ENCODE data around the gene MMP26.

The MMP26 gene

DNA sequence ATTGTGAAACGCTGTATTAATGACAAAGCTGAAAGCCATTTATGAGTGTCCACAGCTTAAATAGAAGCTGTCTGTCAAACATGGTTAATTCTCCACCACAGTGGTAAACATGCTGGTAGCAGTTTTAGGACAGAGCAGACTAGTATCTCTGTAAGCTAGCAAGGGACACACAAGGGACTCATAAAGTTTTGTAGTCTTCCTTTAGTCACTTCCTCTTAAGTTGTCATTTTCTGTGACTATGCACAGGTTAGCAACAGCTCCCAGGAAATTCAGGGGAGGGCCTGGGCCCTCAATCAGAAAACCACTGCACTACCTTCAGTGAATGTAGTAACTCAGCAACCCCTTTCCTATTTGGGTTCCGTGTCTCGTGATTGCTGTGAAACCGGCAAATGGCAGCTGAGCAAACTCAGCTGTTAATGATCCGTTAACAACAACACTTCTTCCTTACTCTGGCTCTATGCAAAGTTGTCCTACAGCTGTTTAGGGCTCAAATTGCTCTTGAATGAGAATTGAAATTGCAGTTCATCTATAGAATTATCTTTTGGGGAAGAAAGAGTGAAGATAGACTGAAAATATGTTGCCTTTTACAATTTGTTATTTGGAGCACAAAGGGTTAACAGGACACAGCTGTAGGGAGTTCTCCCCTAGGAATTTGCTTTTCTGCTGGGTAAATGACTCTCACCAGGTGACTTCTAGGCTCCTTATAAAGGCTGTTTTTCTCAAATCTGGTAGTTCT lies at the start of gene MMP26:
MMP26 (plus strand) TSS at position 731 of the 736 bp plus-strand sequence.
- ChIA-PET POLR2A (ENCODE audit: low non-redundant PET) (no interaction called here), CTCF (interaction anchor here (0.6 kb wide), 1 partner anchor 13 kb away, joined by 3 read pairs; no protein-coding TSS in a partner anchor)
- DNase-seq (ENCODE audit: low spot score) = no peak
- H3K27ac ChIP-seq = no peak within 1 kb of the TSS
- TF ChIP-seq, protein P1, sequence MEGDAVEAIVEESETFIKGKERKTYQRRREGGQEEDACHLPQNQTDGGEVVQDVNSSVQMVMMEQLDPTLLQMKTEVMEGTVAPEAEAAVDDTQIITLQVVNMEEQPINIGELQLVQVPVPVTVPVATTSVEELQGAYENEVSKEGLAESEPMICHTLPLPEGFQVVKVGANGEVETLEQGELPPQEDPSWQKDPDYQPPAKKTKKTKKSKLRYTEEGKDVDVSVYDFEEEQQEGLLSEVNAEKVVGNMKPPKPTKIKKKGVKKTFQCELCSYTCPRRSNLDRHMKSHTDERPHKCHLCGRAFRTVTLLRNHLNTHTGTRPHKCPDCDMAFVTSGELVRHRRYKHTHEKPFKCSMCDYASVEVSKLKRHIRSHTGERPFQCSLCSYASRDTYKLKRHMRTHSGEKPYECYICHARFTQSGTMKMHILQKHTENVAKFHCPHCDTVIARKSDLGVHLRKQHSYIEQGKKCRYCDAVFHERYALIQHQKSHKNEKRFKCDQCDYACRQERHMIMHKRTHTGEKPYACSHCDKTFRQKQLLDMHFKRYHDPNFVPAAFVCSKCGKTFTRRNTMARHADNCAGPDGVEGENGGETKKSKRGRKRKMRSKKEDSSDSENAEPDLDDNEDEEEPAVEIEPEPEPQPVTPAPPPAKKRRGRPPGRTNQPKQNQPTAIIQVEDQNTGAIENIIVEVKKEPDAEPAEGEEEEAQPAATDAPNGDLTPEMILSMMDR (conservative IDR thresholded peaks at IDR 0.05; ENCODE audit: low read depth) = no peak

DNA sequence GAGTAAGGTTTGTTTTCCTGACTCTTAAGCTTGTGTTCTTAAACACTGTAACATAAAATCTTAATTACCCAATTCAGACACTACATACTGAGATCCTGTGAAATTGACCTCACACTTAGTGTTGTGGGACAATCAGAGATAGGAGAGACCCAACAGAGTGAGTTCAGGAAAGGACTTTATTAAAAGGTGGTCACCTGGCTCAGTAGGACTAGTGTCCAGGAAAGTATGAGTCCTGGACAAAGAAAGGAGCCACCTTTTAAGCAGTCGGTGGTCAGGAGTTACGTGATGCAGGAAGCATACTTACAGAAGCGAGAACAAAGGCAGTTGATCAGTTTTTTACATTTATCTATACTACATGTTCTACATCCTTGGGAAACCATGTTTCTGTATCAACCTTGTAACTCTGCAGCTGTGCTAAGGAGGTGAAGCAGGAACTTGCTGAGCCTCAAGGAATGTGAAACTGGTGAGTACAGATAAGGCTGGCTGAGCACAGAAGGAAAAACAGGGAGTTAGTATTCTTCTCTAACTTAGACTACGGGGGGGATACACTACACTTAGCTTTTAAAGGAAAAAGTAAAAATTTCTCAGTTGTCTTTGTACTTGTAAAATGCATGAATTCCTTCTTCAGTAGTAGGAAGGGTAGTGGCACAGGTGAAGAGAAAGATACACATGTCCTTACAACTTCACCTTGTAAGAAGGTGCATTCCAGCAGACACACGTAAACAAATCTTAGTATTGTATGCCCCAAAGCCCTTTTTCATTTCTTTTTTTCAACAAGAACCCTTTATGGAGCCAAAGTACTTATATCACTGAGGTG lies 45.7 kb upstream of the MMP26 start:
- no peak overlapping the region for H3K27ac ChIP-seq
- CTCF ChIA-PET = no interaction called here
- TF ChIP-seq, protein P1 (conservative IDR thresholded peaks at IDR 0.05; ENCODE audit: low read depth) = no peak
- POLR2A ChIA-PET (ENCODE audit: low non-redundant PET) = no interaction called here
- DNase-seq (ENCODE audit: low spot score) = no peak

DNA sequence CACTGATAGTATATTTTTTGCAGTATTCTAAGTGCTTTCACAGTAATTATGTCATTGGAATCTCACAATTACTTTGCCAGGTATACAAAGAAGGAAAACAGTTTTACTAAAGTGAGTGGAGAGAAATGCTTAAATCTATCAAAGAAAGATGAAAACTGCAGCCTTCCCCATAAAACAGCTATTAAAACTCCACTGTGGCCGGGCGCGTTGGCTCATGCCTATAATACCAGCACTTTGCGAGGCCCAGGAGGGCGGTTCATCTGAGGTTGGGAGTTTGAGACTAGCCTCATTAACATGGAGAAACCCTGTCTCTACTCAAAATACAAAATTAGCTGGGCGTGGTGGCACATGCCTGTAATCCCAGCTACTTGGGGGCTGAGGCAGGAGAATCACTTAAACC lies 41.7 kb upstream of the MMP26 start:
- CTCF ChIA-PET = no interaction called here
- TF ChIP-seq, protein P1 (conservative IDR thresholded peaks at IDR 0.05; ENCODE audit: low read depth) = no peak
- POLR2A ChIA-PET (ENCODE audit: low non-redundant PET) = no interaction called here

DNA sequence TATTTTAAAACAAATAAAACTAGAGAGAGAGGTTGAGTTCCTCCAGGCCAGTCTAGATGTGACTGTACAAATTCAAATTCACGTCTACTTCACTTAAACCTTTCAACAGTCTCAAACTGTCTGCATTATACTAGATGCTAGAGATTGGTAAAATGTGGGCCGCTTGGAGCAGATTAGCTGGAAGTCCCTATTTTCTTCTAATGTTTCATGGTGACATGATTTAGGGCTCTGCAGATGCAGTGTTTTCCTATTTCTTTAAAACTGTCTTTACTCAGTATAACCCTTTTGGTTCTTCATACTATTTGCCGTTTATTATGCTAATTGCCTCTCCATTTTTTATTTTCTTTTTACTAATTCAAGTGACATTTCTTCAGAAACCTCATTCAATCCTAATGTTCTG lies 40.4 kb upstream of the MMP26 start:
- ChIA-PET POLR2A (ENCODE audit: low non-redundant PET) (no interaction called here), CTCF (no interaction called here)
- no peak overlapping the region for H3K27ac ChIP-seq
- DNase-seq (ENCODE audit: low spot score) = no peak
- TF ChIP-seq, protein P1 (conservative IDR thresholded peaks at IDR 0.05; ENCODE audit: low read depth) = no peak

More for the DNA sequence above, 41.7 kb upstream of the MMP26 start:
- no peak for DNase-seq (ENCODE audit: low spot score)
- no peak overlapping the region for H3K27ac ChIP-seq

DNA sequence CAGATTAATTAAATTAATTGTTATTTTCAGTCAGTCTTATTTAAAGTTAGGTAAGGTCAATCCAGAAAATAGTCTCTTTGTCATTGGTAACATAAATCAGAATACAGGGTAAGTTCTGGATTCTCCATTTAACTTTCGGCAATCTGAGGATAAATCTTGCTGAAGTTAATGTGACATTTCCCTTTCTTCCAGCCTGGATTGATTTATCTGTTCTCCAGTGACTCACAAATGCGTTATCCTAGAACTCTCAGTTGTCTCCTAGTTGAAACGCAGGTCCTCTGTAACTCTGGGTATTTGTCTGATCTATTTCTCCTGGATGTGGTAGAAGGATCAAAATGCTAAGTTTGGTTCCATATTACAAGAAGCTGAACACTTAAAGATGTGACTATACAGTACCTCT lies 39.8 kb upstream of the MMP26 start:
- ChIA-PET POLR2A (ENCODE audit: low non-redundant PET) (no interaction called here), CTCF (no interaction called here)
- TF ChIP-seq, protein P1 (conservative IDR thresholded peaks at IDR 0.05; ENCODE audit: low read depth) = no peak
- DNase-seq (ENCODE audit: low spot score) = no peak
- no peak overlapping the region for H3K27ac ChIP-seq

DNA sequence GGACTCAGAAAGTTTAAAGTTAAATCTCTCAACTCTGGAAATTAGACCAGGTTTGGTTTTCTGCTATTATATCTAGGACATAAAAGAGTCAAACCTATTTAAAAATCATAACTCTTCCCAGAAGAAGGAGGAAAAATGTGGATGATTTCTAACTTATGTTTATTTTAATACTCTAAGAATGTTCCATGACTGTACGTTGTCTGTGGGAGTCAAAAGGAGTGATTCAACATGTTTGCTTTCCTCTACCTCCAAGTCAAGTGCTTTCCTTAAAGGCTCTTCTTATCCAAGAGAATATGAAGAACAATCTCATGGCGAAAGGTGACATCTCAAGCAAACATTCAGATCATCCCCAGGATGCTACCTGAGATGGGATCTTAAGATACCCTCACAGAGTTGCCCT lies 39.2 kb upstream of the MMP26 start:
- H3K27ac ChIP-seq = no peak overlapping the region
- ChIA-PET POLR2A (ENCODE audit: low non-redundant PET) (no interaction called here), CTCF (no interaction called here)
- TF ChIP-seq, protein P1 (conservative IDR thresholded peaks at IDR 0.05; ENCODE audit: low read depth) = no peak
- no peak for DNase-seq (ENCODE audit: low spot score)

Measured in RWPE1 (cell line).